ENCODE results near the gene LGALS13. TPM values are rescaled to one million over a fixed set of nuclear protein-coding genes. Genes with fewer than 3 reads are reported as not detected.

Gene LGALS13
- polyA plus RNA-seq, 2 of the 4 experiments (the other 2 are of a cell fraction) = not detected

GRCh38 chr19:39643591-39643990 lies 41.3 kb downstream of the LGALS13 start:
- ChIA-PET CTCF (interaction anchor here (0.7 to 1.0 kb wide), 2 partner anchors 14 to 92 kb away, joined by 3 read pairs; no protein-coding TSS in a partner anchor), POLR2A (no interaction called here)
- no peak for DNase-seq (ENCODE audit: low read depth in 1 of 2, low spot score in 1 of 2)
- no peak overlapping the region for H3K4me2 ChIP-seq
- peaks cover 11% of the 10 kb centered on the region; the same call in 2 of the 3 replicates for H3K4me1 ChIP-seq
- no peak overlapping the region for H3K27ac ChIP-seq
- no peak for TF ChIP-seq BHLHE40 (IDR thresholded peaks at IDR 0.05; ENCODE audit: low read depth, low read length)
- 5% methylated on average over 5 of the region's 5 CpGs for WGBS (ENCODE audit: missing lambda C conversion rate)
- H3K9me3 ChIP-seq = no peaks in the 10 kb centered on the region
- no peak for ATAC-seq
- H3K4me3 ChIP-seq = no peak overlapping the region
- peak; percentile 79 for FAIRE-seq

GRCh38 chr19:39645800-39646411 lies 43.6 kb downstream of the LGALS13 start:
- Histone ChIP-seq H3K4me1 (peaks cover 11% of the 10 kb centered on the region; the same call in 2 of the 3 replicates), H3K9me3 (0 out of 3 replicates have a peak, but pooled peaks cover 2% of the 10 kb centered on the region), H3K4me3 (no peak overlapping the region), H3K27ac (no peak overlapping the region), H3K4me2 (no peak overlapping the region)
- ATAC-seq (no peak), DNase-seq (ENCODE audit: low read depth in 1 of 2, low spot score in 1 of 2) (no peak), FAIRE-seq (no peak)
- WGBS (ENCODE audit: missing lambda C conversion rate) = 12% methylated on average over 6 of the region's 6 CpGs
- ChIA-PET CTCF (interaction anchor here (1.0 to 1.8 kb wide), 9 partner anchors 9 to 171 kb away, joined by 3 to 5 read pairs (median 4); partner anchors contain the start of genes EID2B and LGALS16), POLR2A (no interaction called here)
- TF ChIP-seq BHLHE40 (IDR thresholded peaks at IDR 0.05; ENCODE audit: low read depth, low read length) (no peak), KDM1A (IDR thresholded peaks at IDR 0.05; ENCODE audit: low read depth) (no peak), HOXB5 (CRISPR knock-in tag; IDR thresholded peaks at IDR 0.05) (0 out of 2 replicates have a peak, but pooled peaks have one; percentile 17), REST (IDR thresholded peaks at IDR 0.05) (peak; percentile 98), MAX (IDR thresholded peaks at IDR 0.05) (no peak), RCOR1 (IDR thresholded peaks at IDR 0.05; ENCODE audit: low read depth, low read length) (no peak), EHMT2 (IDR thresholded peaks at IDR 0.05; ENCODE audit: low read depth) (peak; percentile 98)

GRCh38 chr19:39647918-39648317 lies 45.6 kb downstream of the LGALS13 start:
- CTCF ChIA-PET = interaction anchor here (0.9 to 5.9 kb wide), 5 partner anchors 21 to 323 kb away, joined by 3 to 37 read pairs (median 3); partner anchors contain the start of gene PSMC4
- DNase-seq (ENCODE audit: low read depth in 1 of 2, low spot score in 1 of 2) = no peak
- no peak for FAIRE-seq

More at GRCh38 chr19:39647918-39648317, 45.6 kb downstream of the LGALS13 start:
- Histone ChIP-seq H3K4me1 (no peaks in the 10 kb centered on the region), H3K9me3 (0 out of 3 replicates have a peak, but pooled peaks cover 2% of the 10 kb centered on the region), H3K27ac (no peak overlapping the region), H3K4me3 (no peak overlapping the region), H3K4me2 (no peak overlapping the region)
- POLR2A ChIA-PET = no interaction called here
- under 1% methylated on average over 3 of the region's 3 CpGs for WGBS (ENCODE audit: missing lambda C conversion rate)
- TF ChIP-seq PHF8 (IDR thresholded peaks at IDR 0.05; ENCODE audit: borderline replicate concordance, low read depth) = no peak
- peak; percentile 49; the same call in 1 of the 2 replicates for TF ChIP-seq REST (IDR thresholded peaks at IDR 0.05)
- TF ChIP-seq SREBF2 (IDR thresholded peaks at IDR 0.05) = no peak
- TF ChIP-seq CBX8 (IDR thresholded peaks at IDR 0.05) = no peak
- ATAC-seq = no peak
